Measurements from ENCODE around the gene CACNA1C. TPM values are rescaled to one million over a fixed set of nuclear protein-coding genes. Genes with fewer than 3 reads are reported as not detected.

The CACNA1C gene
- polyA plus RNA-seq, 4 donors: 6.8 to 17.5 (median 9.5) TPM

- DNase-seq (ENCODE audit: low read depth in 4 of 4, low spot score in 3 of 4): no peak
Measured at GRCh38 chr12:2108975-2109671, 56.3 kb downstream of the CACNA1C start.

GRCh38 chr12:2110127-2110526 lies 57.3 kb downstream of the CACNA1C start:
- no peak for DNase-seq (ENCODE audit: low read depth in 4 of 4, low spot score in 3 of 4)

GRCh38 chr12:2110849-2111566 lies 58.2 kb downstream of the CACNA1C start:
- no peak for DNase-seq (ENCODE audit: low read depth in 4 of 4, low spot score in 3 of 4)

GRCh38 chr12:2111826-2112225 lies 59.0 kb downstream of the CACNA1C start:
- DNase-seq (ENCODE audit: low read depth in 4 of 4, low spot score in 3 of 4): no peak

GRCh38 chr12:2112401-2112800 lies 59.6 kb downstream of the CACNA1C start:
- no peak for DNase-seq (ENCODE audit: low read depth in 4 of 4, low spot score in 3 of 4)

- no peak for DNase-seq (ENCODE audit: low read depth in 4 of 4, low spot score in 3 of 4)
Measured at GRCh38 chr12:2113119-2113912, 60.5 kb downstream of the CACNA1C start.

GRCh38 chr12:2114071-2114470 lies 61.3 kb downstream of the CACNA1C start:
- no peak for DNase-seq (ENCODE audit: low read depth in 4 of 4, low spot score in 3 of 4)

GRCh38 chr12:2115101-2115845 lies 62.5 kb downstream of the CACNA1C start:
- DNase-seq (ENCODE audit: low read depth in 4 of 4, low spot score in 3 of 4): no peak

- DNase-seq (ENCODE audit: low read depth in 4 of 4, low spot score in 3 of 4): no peak
Measured at GRCh38 chr12:2117541-2117940, 64.8 kb downstream of the CACNA1C start.

GRCh38 chr12:2118061-2118460 lies 65.3 kb downstream of the CACNA1C start:
- no peak for DNase-seq (ENCODE audit: low read depth in 4 of 4, low spot score in 3 of 4)

GRCh38 chr12:2118481-2119255 lies 65.9 kb downstream of the CACNA1C start:
- no peak for DNase-seq (ENCODE audit: low read depth in 4 of 4, low spot score in 3 of 4)

- no peak for DNase-seq (ENCODE audit: low read depth in 4 of 4, low spot score in 3 of 4)
Measured at GRCh38 chr12:2119266-2119665, 66.5 kb downstream of the CACNA1C start.

GRCh38 chr12:2120982-2121758 lies 68.4 kb downstream of the CACNA1C start:
- no peak for DNase-seq (ENCODE audit: low read depth in 4 of 4, low spot score in 3 of 4)

- DNase-seq (ENCODE audit: low read depth in 4 of 4, low spot score in 3 of 4): no peak
Measured at GRCh38 chr12:2124466-2125023, 71.8 kb downstream of the CACNA1C start.

- DNase-seq (ENCODE audit: low read depth in 4 of 4, low spot score in 3 of 4): no peak
Measured at GRCh38 chr12:2125651-2126522, 73.1 kb downstream of the CACNA1C start.

GRCh38 chr12:2126676-2127406 lies 74.1 kb downstream of the CACNA1C start:
- DNase-seq (ENCODE audit: low read depth in 4 of 4, low spot score in 3 of 4): no peak

GRCh38 chr12:2129076-2129475 lies 76.3 kb downstream of the CACNA1C start:
- DNase-seq (ENCODE audit: low read depth in 4 of 4, low spot score in 3 of 4): no peak
